GM19193 (cell line): Measurements from ENCODE around the gene ELOVL2.

Experiments
- POLR2A ChIP-seq: IDR thresholded peaks from 4 replicates; pipeline ENCODE4 v1.6.1; 2011; ENCODE audit not compliant: insufficient read depth, insufficient read length; ENCODE audit errors: extremely low read depth

Gene ELOVL2

GRCh38 chr6:10981409-10981808 lies 62.7 kb downstream of the ELOVL2 start:
- TF ChIP-seq POLR2A: no peak

GRCh38 chr6:10979603-10980002 lies 64.5 kb downstream of the ELOVL2 start:
- no peak for TF ChIP-seq POLR2A

- TF ChIP-seq POLR2A: no peak
Observed at GRCh38 chr6:10977231-10977968, 66.7 kb downstream of the ELOVL2 start.

GRCh38 chr6:10976571-10976970 lies 67.5 kb downstream of the ELOVL2 start:
- TF ChIP-seq POLR2A: no peak

- no peak for TF ChIP-seq POLR2A
Observed at GRCh38 chr6:10972196-10972595, 71.9 kb downstream of the ELOVL2 start.

GRCh38 chr6:10970731-10971130 lies 73.4 kb downstream of the ELOVL2 start:
- no peak for TF ChIP-seq POLR2A

- no peak for TF ChIP-seq POLR2A
Observed at GRCh38 chr6:10968776-10969175, 75.3 kb downstream of the ELOVL2 start.

- no peak for TF ChIP-seq POLR2A
Observed at GRCh38 chr6:10964684-10965083, 79.4 kb downstream of the ELOVL2 start.

- no peak for TF ChIP-seq POLR2A
Observed at GRCh38 chr6:10963113-10963512, 81.0 kb downstream of the ELOVL2 start.

- TF ChIP-seq POLR2A: no peak
Observed at GRCh38 chr6:10962673-10963072, 81.4 kb downstream of the ELOVL2 start.

GRCh38 chr6:10961837-10962236 lies 82.3 kb downstream of the ELOVL2 start:
- no peak for TF ChIP-seq POLR2A

- TF ChIP-seq POLR2A: no peak
Observed at GRCh38 chr6:10960171-10960570, 83.9 kb downstream of the ELOVL2 start.

- no peak for TF ChIP-seq POLR2A
Observed at GRCh38 chr6:10957414-10957886, 86.7 kb downstream of the ELOVL2 start.

- no peak for TF ChIP-seq POLR2A
Observed at GRCh38 chr6:10956776-10957175, 87.3 kb downstream of the ELOVL2 start.

- TF ChIP-seq POLR2A: no peak
Observed at GRCh38 chr6:10954590-10955010, 89.5 kb downstream of the ELOVL2 start.

- no peak for TF ChIP-seq POLR2A
Observed at GRCh38 chr6:10951675-10952282, 92.3 kb downstream of the ELOVL2 start.
